Gastrocnemius medialis (tissue), 4 donors: ENCODE data around the gene MTOR. TPM values are rescaled to one million over a fixed set of nuclear protein-coding genes. Genes with fewer than 3 reads are reported as not detected.

Experiments
- ATAC-seq, 2 donors: fragments of 150-250 bp; one replicate each; pipeline ENCODE4 v1.9.1; 2016
- DNase-seq, 2 donors: peaks; one replicate each; pipeline ENCODE4 v3.0.0-alpha.2; 2019
- H3K27ac ChIP-seq, 4 donors: fragments of 200-600 bp; sonication (generic); 1 replicate in 1 of 4; 2 replicates in 3 of 4; pipeline ENCODE4 v1.5.1; 2016 to 2018; ENCODE audit warnings: mild to moderate bottlenecking in 2 of 4, moderate library complexity in 1 of 4
- H3K27me3 ChIP-seq, 3 donors: fragments of 200-600 bp; sonication (generic) in 2 of 3; 1 replicate in 1 of 3; 2 replicates in 2 of 3; pipeline versions ENCODE4 v1.5.1 to v1.6.0; 2016 to 2019; ENCODE audit warnings: mild to moderate bottlenecking in 1 of 3, moderate library complexity in 1 of 3
- H3K36me3 ChIP-seq, 2 donors: fragments of 200-600 bp; sonication (generic) in 1 of 2; one replicate each; pipeline ENCODE4 v1.5.1; 2017 to 2018
- H3K4me1 ChIP-seq, 2 donors: fragments of 200-600 bp; sonication (generic) in 1 of 2; one replicate each; pipeline ENCODE4 v1.5.1; 2016 to 2017; ENCODE audit warnings: mild to moderate bottlenecking in 2 of 2
- H3K4me3 ChIP-seq, 4 donors: fragments of 200-600 bp; sonication (generic) in 3 of 4; 1 replicate in 1 of 4; 2 replicates in 3 of 4; pipeline ENCODE4 v1.5.1; 2016 to 2019; ENCODE audit warnings: mild to moderate bottlenecking in 2 of 4
- H3K9me3 ChIP-seq, 3 donors: fragments of 200-600 bp; sonication (generic) in 2 of 3; 1 replicate in 1 of 3; 2 replicates in 2 of 3; pipeline ENCODE4 v1.5.1; 2016 to 2019
- CTCF ChIP-seq, 5 experiments: fragments of 450-650 bp in 3 of 5; fragments of 200-600 bp in 2 of 5; sonication (generic) in 2 of 5; IDR thresholded peaks in 4 of 5; conservative IDR thresholded peaks in 1 of 5; 1 replicate in 4 of 5; 2 replicates in 1 of 5; pipeline ENCODE4 v1.5.1; 2016 to 2019; ENCODE audit warnings: antibody characterized with exemption in 5 of 5, mild to moderate bottlenecking in 3 of 5, moderate library complexity in 3 of 5
- POLR2A ChIP-seq, 2 donors: fragments of 450-650 bp; IDR thresholded peaks; one replicate each; pipeline ENCODE4 v1.6.1; 2017; ENCODE audit warnings: antibody characterized with exemption in 2 of 2, mild to moderate bottlenecking in 2 of 2, moderate library complexity in 2 of 2
- in situ Hi-C, 4 donors: fragments of 200-750 bp; cut with MboI; loops; one replicate each; pipeline versions ENCODE4 v1.15.0 to v1.8.0; 2017; ENCODE audit warnings: low sequenced_read_pairs in 4 of 4
- intact Hi-C: fragments of 100-400 bp; cut with DNase I; formaldehyde crosslinking; loops from one replicate; pipeline ENCODE4 v1.15.1; 2023; ENCODE audit warnings: low total_unique reads
- total RNA-seq, 4 donors: library from RNA; depleted of rRNA; stranded (reverse); fragments of >200 nt; gene quantifications; one replicate each; pipeline versions ENCODE4 v1.1.0 to v1.2.3, GENCODE V29; 2016

MTOR gene
- total RNA-seq, 4 donors from 2014 or later, result 40.7 to 66.3 (median 52.9) TPM

DNA sequence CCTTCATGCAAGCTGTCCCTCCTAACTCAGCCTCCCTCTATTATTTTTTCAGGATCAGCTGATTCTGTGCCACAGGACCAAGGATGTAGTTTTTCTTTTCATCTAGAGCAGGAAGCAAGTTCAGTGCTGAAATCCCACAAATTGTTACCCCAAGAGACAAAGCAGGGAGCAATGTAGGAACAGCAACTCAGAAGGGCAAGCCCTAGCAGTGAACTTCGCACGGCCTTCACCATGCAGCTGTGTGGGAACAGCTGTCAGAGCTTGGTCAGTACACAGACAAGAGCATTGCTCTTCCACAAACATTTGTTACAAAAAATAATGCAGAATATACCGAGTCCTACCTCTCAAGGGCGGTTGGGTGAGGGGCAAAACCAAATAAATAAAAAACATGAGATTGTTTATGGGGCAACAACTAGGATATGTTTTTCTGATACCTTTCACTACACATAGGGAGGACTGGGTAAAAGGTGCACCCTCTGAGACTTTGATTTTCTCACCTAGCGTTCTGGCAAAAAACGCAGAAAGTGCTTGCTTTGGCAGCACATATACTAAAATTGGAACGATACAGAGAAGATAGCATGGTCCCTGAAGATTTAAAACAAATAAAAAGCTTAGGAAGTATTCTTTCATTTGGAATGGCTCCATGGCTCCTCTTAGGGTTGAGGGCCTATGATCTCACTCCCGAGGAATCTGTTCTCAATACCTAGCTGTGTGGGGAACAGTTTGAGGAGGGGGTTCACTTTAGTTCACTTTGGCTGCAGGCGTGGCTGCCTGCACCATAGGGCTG is 110.3 kb downstream of the MTOR start:
- intact Hi-C loops (no loop called here), in situ Hi-C loops (no loop called here)
- Histone ChIP-seq H3K4me1 (peaks cover 9 to 16% of the 10 kb centered on the region in 2 donors), H3K27me3 (no peaks in the 10 kb centered on the region), H3K36me3 (peaks cover 0 to 47% of the 10 kb centered on the region in 2 donors), H3K4me3 (no peak overlapping the region), H3K9me3 (no peaks in the 10 kb centered on the region), H3K27ac (peak overlapping the region in 2 of 4 donors; percentile 24 to 41)
- DNase-seq (no peak), ATAC-seq (no peak)
- no peak for TF ChIP-seq POLR2A (IDR thresholded peaks at IDR 0.05)
- no peak for TF ChIP-seq CTCF (IDR thresholded peaks at IDR 0.05 in 4 of 5, conservative IDR thresholded peaks at IDR 0.05 in 1 of 5)

DNA sequence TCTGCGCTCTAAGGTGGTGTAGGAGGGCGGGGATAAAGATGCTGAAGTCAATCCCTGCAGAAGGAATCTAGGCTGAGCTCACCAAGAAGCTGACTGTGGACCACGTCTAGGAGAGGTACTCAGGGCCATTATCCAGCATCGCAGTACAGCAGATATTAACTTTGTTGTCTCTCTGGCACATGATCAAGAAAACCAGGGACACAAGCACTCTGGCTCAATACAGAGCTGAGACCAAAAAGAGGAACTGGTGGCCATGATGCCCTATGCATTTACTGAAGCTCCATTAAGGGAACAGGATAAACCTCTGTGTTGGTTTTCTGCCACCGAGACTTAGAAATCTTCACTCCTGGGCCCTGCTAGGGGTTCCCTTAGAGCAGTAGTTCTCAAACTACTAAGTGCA is 111.2 kb downstream of the MTOR start:
- Histone ChIP-seq H3K36me3 (peaks cover 5 to 56% of the 10 kb centered on the region in 2 donors), H3K27me3 (no peaks in the 10 kb centered on the region), H3K4me1 (peaks cover under 1 to 9% of the 10 kb centered on the region in 2 donors), H3K9me3 (no peaks in the 10 kb centered on the region), H3K4me3 (no peak overlapping the region), H3K27ac (peak overlapping the region in 2 of 4 donors; percentile 33 to 41)
- no peak for ATAC-seq
- intact Hi-C loops, result no loop called here
- no peak for DNase-seq
- in situ Hi-C loops, result no loop called here
- no peak for TF ChIP-seq CTCF (IDR thresholded peaks at IDR 0.05 in 4 of 5, conservative IDR thresholded peaks at IDR 0.05 in 1 of 5)
- no peak for TF ChIP-seq POLR2A (IDR thresholded peaks at IDR 0.05)

GRCh38 chr1:11150326-11150725 is 112.0 kb downstream of the MTOR start:
- intact Hi-C loops (no loop called here), in situ Hi-C loops (no loop called here)
- H3K9me3 ChIP-seq, result no peaks in the 10 kb centered on the region
- peaks cover 0 to 9% of the 10 kb centered on the region in 2 donors for H3K4me1 ChIP-seq
- H3K27me3 ChIP-seq, result no peaks in the 10 kb centered on the region
- H3K4me3 ChIP-seq, result no peak overlapping the region
- peaks cover 5 to 61% of the 10 kb centered on the region in 2 donors for H3K36me3 ChIP-seq
- peak overlapping the region in 1 of 4 donors; percentile 28 for H3K27ac ChIP-seq
- DNase-seq (no peak), ATAC-seq (no peak)
- TF ChIP-seq POLR2A (IDR thresholded peaks at IDR 0.05), result no peak
- no peak for TF ChIP-seq CTCF (IDR thresholded peaks at IDR 0.05 in 4 of 5, conservative IDR thresholded peaks at IDR 0.05 in 1 of 5)

- DNase-seq, result no peak
- no peak for TF ChIP-seq CTCF (IDR thresholded peaks at IDR 0.05 in 4 of 5, conservative IDR thresholded peaks at IDR 0.05 in 1 of 5)
- no peak for TF ChIP-seq POLR2A (IDR thresholded peaks at IDR 0.05)
- peaks cover 5 to 60% of the 10 kb centered on the region in 2 donors for H3K36me3 ChIP-seq
- in situ Hi-C loops (no loop called here), intact Hi-C loops (no loop called here)
- no peak for ATAC-seq
- peaks cover 18 to 19% of the 10 kb centered on the region in 2 donors for H3K4me1 ChIP-seq
- no peaks in the 10 kb centered on the region for H3K9me3 ChIP-seq
- no peak overlapping the region for H3K27ac ChIP-seq
- no peaks in the 10 kb centered on the region for H3K27me3 ChIP-seq
- no peak overlapping the region for H3K4me3 ChIP-seq
Observed at GRCh38 chr1:11147197-11147770, 115.1 kb downstream of the MTOR start.
